HG03139 (cell line): ENCODE data around the gene RTP2.
"Not testable (repeated sequence)": the region's sequence is repeated elsewhere in the genome, so short reads cannot be mapped to it uniquely, and the experiment has no call there.

Experiments
- ATAC-seq: cut with Tn5 transposase; IDR thresholded peaks from one replicate; pipeline ENCODE4 v1.9.1; 2021; ENCODE audit not compliant: unreplicated experiment

The RTP2 gene

DNA sequence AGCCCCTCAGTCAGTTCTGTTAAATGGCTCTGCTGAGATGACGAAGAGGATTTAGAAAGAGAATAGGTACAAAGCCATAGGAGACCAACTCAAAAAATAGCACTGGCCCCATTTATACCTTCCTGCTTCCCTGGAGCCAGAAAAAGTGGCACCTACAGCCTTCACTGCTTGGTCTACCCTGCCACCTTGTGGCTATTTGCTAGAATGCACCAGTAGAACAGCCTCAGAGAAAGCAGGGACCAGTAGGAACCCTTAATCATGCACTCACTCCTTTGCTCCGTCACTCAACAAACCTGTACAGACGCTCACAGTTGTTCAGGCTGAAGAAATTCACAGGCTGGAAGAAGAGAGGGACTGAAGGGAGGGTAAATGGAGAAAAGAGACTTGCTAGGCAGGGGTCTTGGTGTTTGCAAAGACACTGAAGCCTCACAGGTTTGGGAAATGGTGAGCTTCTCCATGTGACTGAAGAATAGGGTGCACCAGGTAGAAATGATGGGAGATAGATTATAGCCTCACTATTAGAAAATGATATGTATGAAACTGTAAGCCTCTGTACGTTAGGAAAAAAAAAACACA is 12.1 kb upstream of the RTP2 start:
- ATAC-seq, result peak; percentile 91

DNA sequence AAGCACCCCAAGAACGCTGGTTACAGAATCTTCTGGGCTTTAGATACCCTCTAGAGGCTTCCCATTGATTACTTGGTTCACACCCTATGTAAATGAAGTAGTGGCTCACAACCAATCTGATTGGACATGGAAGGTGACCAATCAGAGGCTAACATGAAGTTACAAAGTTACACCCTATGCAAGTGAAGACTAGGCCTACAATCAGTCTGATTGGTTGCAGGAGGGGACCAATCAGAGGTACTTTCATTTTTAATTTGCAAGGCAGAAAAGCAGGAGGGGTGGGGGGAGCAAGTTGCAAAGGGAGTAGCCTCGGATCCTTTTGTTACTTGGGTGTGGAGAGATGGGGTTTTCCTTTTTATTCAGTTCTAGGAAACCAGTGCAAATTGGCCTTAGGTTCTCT is 11.1 kb upstream of the RTP2 start:
- ATAC-seq, result no peak

GRCh38 chr3:187709155-187709554 is 6.8 kb upstream of the RTP2 start:
- no peak for ATAC-seq

DNA sequence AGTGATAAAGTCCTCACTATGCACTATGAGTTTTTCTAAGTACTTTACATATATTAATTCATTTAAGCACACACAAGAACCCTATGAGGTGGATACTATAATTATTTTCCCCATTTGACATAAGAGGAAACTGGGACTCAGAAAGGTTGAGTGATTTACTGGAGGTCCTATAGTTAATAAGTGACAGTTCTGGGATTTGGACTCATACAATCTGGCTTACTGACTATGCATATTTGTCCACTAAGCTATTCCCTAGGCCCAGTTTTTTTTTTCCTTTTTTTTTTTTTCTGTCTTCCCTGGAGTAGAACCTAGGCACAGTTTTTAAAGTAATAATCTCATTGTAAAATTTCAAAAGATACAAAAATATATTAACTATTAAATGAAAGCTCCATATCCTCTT is 6.3 kb upstream of the RTP2 start:
- no peak for ATAC-seq

GRCh38 chr3:187706971-187707370 is 4.6 kb upstream of the RTP2 start:
- no peak for ATAC-seq

- ATAC-seq, result no peak
Measured at GRCh38 chr3:187705164-187705563, 2.8 kb upstream of the RTP2 start.

DNA sequence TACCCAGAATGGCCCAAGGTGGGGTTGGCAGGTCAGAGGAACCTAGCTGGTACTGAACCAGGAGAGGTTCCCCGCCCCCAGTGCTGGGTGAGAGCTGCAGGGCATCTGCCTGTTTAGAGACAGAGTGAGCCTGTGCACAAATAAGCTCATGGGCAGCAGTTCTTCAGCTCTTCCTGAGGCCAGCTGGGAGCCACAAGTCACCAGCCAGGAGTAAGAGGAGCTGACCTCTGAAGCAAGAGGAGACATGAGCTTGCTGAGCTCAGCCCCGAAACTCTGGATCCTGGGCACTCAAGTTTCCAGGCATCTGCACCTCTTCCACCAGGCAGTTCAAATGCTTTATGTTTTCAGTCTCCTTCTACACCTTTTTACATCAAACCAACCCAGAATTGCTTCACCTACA is 2.1 kb downstream of the RTP2 start:
- no peak for ATAC-seq

- no peak for ATAC-seq
Measured at GRCh38 chr3:187698499-187699399, 3.6 kb downstream of the RTP2 start.

DNA sequence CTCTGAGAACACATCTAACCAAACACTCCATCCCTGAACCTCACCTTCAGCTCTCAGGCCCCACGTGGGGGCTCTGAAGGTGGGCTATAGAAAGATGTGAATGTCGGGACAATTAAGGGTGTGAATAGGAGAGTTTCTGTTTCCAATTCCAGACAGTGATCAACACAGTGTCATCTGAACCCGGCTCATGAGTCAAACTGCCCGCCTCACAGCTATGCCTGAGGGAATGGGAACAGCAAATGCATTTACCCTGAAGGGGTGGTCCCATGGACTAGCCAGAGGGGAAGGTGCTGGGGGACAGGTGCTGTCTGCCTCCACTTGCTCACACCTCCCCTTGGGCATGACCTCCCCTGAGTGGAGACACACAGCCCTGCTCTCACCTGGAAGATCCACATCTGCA is 6.3 kb downstream of the RTP2 start:
- ATAC-seq, result no peak

GRCh38 chr3:187695449-187695848 is 6.9 kb downstream of the RTP2 start:
- ATAC-seq, result no peak

DNA sequence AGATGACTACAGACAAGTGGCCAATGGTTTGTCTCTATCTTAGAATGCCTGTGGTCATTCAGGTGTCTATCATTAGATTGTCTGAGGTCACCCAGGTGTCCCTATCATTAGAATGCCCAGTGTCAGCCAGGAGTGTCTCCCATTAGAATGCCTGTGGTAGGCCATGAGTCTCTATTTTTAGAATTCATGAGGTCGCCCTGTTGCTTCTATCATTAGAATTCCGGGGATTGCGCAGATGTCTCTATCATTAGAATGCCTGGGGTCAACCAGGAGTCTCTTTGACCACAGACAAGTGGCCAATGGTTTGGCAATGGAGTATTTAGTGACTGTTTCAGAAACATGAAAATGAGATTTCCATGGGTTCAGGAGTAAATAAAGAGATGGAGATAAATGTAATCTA is 7.6 kb downstream of the RTP2 start:
- ATAC-seq, result no peak

DNA sequence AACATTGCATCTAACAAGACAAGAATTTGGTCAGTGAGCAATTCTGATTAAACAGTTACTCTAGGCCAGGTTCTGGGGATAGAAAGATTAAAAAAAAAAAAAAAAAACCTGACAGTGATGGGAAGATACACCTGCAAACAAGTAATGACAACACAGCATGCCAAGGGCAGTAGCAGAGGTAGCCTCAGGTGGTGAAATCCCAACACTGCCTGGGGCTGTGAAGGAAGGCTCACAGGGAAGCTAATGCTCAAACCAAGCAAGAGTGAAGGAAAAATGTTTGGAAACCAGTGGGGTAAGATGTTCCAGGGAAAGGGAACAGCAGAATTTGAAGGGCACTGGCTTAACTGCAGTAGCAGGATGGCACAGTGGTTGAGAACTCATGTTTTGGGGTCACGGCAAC is 8.9 kb downstream of the RTP2 start:
- no peak for ATAC-seq

GRCh38 chr3:187689984-187690383 is 12.4 kb downstream of the RTP2 start:
- ATAC-seq, result no peak

DNA sequence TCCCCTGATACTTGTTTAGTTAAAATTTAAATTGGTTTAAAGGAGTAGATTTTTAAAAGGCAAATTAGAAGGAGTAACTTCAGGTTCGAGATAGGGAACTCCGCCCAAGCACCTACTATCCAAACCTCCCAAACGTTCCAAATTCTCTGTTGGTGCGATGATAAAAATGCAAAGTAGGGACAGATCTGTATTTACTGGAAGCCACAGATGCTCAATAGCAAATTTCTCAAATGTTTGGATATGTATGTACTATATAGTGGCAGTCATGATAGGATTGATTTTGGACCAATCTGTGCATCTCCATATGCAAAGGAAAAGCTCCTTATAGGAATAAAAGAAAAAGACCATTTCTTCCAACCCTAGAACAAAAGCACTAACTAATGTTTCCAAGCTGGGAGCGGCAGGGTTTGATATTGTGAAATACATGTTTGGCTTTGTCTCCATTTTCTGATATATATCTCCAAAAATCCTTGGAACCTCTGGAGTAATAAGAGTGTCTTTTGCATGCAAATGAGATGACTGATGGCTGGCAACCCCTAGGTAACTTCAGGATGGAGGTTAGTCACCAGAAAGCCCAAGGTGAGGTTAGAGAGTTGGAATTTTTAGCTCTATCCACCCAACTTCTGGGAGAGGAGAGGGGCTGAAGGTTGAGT is 15.6 kb downstream of the RTP2 start:
- ATAC-seq, result no peak

DNA sequence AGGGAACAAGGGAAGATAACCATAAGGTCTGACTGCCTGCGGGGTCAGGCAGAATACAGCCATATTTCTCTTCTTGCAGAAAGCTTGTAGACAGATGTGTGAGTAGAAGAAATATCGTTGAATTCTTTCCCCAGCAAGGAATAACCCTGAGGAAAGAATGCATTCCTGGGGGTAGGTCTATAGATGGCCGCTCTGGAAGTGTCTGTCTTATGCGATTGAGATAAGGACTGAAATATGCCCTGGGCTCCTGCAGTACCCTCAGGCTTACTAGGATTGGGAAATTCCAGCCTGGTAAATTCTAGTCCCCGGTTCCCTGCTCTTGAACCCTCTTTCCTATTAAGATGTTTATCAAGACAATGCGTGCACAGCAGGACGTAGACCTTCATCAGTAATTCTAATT is 16.4 kb downstream of the RTP2 start:
- ATAC-seq, result no peak

DNA sequence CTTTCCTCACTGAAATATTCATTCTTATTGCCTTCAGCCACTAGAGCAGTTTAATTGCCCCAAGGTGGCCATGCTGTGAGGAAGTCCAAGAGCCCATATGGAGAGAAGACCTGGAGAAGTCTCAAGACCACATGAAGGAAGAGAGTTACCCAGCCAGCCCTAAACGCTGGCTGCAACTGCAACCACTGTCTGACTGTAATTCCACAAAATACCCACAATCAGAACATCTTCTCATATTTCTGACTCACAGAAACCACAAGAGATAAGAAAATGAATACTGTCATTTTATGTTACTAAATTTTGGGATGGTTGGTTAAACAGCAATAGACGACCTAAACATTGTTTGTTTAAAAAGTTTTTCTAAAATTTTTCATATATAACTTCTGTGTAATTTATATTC is 17.5 kb downstream of the RTP2 start:
- no peak for ATAC-seq

GRCh38 chr3:187684444-187684843 is 17.9 kb downstream of the RTP2 start:
- ATAC-seq, result no peak

DNA sequence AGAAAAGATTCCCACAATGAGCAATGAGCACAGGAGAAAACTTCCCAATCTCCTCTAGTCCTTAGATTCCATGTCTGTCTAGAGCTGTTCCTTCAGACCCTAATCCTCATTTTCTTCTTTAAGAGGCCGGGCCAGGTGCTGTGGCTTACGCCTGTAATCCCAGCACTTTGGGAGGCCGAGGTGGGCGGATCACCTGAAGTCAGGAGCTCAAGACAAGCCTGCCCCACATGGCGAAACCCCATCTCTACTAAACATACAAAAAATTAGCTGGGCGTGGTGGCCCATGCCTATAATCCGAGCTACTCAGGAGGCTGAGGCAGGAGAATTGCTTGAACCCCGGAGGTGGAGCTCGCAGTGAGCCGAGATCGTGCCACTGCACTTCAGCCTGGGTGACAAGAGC is 20.6 kb downstream of the RTP2 start:
- ATAC-seq, result not testable (repeated sequence)

- no peak for ATAC-seq
Measured at GRCh38 chr3:187679638-187680396, 22.5 kb downstream of the RTP2 start.

DNA sequence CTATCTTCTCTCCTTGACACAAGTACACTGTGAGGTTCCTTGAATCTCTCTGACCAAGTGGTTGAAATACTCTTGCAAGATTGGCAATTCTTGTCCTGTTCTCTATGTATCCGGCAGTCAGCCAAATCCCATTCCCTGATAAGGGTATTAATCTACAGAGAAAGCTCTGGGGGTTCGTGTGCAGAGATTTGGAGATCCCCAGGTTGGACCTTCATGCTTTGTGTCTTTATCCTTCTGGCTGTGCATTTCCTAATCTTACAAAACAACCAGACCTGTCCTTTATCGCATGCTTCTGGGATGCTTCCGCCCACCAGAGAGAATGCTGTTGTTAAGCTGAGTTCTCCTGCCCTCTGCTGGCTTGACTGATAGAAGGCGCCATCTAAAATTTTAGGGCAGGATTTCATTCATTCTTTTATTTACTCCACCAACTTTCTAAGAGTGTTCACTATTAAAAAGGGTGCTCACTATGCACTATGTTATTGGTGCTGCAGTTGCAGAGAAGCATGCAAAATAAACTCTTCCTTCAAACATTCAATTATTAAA is 23.6 kb downstream of the RTP2 start:
- ATAC-seq, result no peak

DNA sequence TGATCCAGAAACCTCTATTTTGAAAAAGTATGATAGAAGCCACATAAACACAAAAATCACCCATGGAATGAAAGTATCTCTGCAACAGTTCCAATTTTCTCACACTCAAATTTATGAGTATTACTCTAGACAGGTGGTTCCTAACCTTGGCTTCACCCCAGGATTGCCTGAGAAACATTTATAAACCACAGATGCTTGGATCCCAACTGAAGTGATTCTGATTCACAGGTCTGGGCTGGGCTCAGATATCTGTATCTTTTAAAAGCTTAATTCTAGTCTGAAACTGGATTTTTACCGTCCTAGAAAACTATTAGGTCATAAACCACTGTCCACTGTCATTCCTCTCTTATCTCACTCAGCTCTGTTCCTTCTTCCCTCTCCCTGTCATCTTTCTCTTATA is 24.8 kb downstream of the RTP2 start:
- no peak for ATAC-seq
